RWPE2 (cell line): ENCODE measurements around the gene SYNCRIP.
A peak's percentile ranks its signal among the peaks of the same experiment; 100 is the strongest.

Experiments used
- ATAC-seq: fragments of 200-7000 bp; cut with Tn5 transposase; 3 replicates; pipeline ENCODE4 v1.9.1; 2021; ENCODE audit warnings: low read depth
- DNase-seq: peaks from one replicate; pipeline ENCODE4 v3.0.0-alpha.2; 2020; ENCODE audit warnings: low spot score
- H3K27ac ChIP-seq: fragments of 450-650 bp; 2 replicates; pipeline ENCODE4 v1.5.1; 2017; ENCODE audit warnings: mild to moderate bottlenecking; ENCODE audit not compliant: poor library complexity, severe bottlenecking
- H3K27me3 ChIP-seq: fragments of 250-450 bp; sonication (Bioruptor Pico); 2 replicates; pipeline ENCODE4 v1.5.1; 2021; ENCODE audit warnings: mild to moderate bottlenecking, moderate library complexity; ENCODE audit not compliant: insufficient read depth, poor library complexity, severe bottlenecking
- H3K36me3 ChIP-seq: fragments of 250-450 bp; sonication (Bioruptor Pico); 2 replicates; pipeline ENCODE4 v1.5.1; 2020; ENCODE audit warnings: low read depth, mild to moderate bottlenecking, moderate library complexity
- H3K4me1 ChIP-seq: fragments of 250-450 bp; sonication (Bioruptor Pico); 2 replicates; pipeline ENCODE4 v1.5.1; 2021; ENCODE audit warnings: mild to moderate bottlenecking, moderate library complexity; ENCODE audit not compliant: insufficient read depth, poor library complexity, severe bottlenecking
- H3K4me3 ChIP-seq: fragments of 250-450 bp; sonication (Bioruptor Pico); 2 replicates; pipeline ENCODE4 v1.5.1; 2021; ENCODE audit warnings: mild to moderate bottlenecking, moderate library complexity; ENCODE audit not compliant: severe bottlenecking
- H3K9me3 ChIP-seq: fragments of 250-450 bp; sonication (Bioruptor Pico); 2 replicates; pipeline ENCODE4 v1.5.1; 2021; ENCODE audit warnings: mild to moderate bottlenecking, moderate library complexity; ENCODE audit not compliant: severe bottlenecking
- CTCF ChIP-seq: fragments of 450-650 bp; IDR thresholded peaks from one replicate; pipeline ENCODE4 v1.5.1; 2017; ENCODE audit warnings: mild to moderate bottlenecking, moderate library complexity; ENCODE audit not compliant: poor library complexity, severe bottlenecking

The SYNCRIP gene

GRCh38 chr6:85644279-85644762, 1.6 kb upstream of the SYNCRIP start:
- Histone ChIP-seq H3K27ac (peak overlapping the region; percentile 92), H3K4me3 (peak overlapping the region; percentile 69), H3K9me3 (no peaks in the 10 kb centered on the region), H3K36me3 (peaks cover 25% of the 10 kb centered on the region), H3K27me3 (no peaks in the 10 kb centered on the region), H3K4me1 (peaks cover 17% of the 10 kb centered on the region)
- ATAC-seq (no peak), DNase-seq (no peak)
- no peak for TF ChIP-seq CTCF

GRCh38 chr6:85643537-85644278, 1.0 kb upstream of the SYNCRIP start:
- Histone ChIP-seq H3K4me3 (peak overlapping the region; percentile 69), H3K27ac (peak overlapping the region; percentile 92), H3K9me3 (no peaks in the 10 kb centered on the region), H3K4me1 (peaks cover 20% of the 10 kb centered on the region), H3K27me3 (no peaks in the 10 kb centered on the region), H3K36me3 (peaks cover 32% of the 10 kb centered on the region)
- no peak for TF ChIP-seq CTCF
- peak; percentile 90 for DNase-seq
- ATAC-seq: peak; percentile 58

GRCh38 chr6:85641897-85642773, 551 bp downstream of the SYNCRIP start:
- DNase-seq (peak; percentile 69), ATAC-seq (no peak)
- no peaks in the 10 kb centered on the region for H3K9me3 ChIP-seq
- peak overlapping the region; percentile 94 for H3K4me3 ChIP-seq
- peak overlapping the region; percentile 92 for H3K27ac ChIP-seq
- peaks cover 26% of the 10 kb centered on the region for H3K4me1 ChIP-seq
- H3K36me3 ChIP-seq: peaks cover 46% of the 10 kb centered on the region
- no peak for TF ChIP-seq CTCF
- H3K27me3 ChIP-seq: no peaks in the 10 kb centered on the region

GRCh38 chr6:85641522-85641896, 1.2 kb downstream of the SYNCRIP start:
- peaks cover 52% of the 10 kb centered on the region for H3K36me3 ChIP-seq
- TF ChIP-seq CTCF: no peak
- peak overlapping the region; percentile 92 for H3K27ac ChIP-seq
- H3K4me3 ChIP-seq: peak overlapping the region; percentile 94
- no peaks in the 10 kb centered on the region for H3K27me3 ChIP-seq
- H3K9me3 ChIP-seq: no peaks in the 10 kb centered on the region
- H3K4me1 ChIP-seq: peaks cover 26% of the 10 kb centered on the region
- ATAC-seq (no peak), DNase-seq (no peak)
